GM12878 (cell line): ENCODE data around the gene SYNPO. TPM values are rescaled to one million over a fixed set of nuclear protein-coding genes. Genes with fewer than 3 reads are reported as not detected.

Experiments
- ATAC-seq: fragments of 200-7000 bp; cut with Tn5 transposase; 3 replicates; pipeline ENCODE4 v1.9.1; 2020; ENCODE audit warnings: mild to moderate bottlenecking, moderate library complexity
- BruUV-seq: library from RNA; stranded (reverse); fragments of 400-500 nt; replicated peaks from 2 replicates; lab custom pipeline; 2021; lab: Mats Ljungman, UMichigan
- CTCF ChIA-PET: fragments of 300-600 bp; sonication (Branson Sonifier 250); formaldehyde crosslinking; extraction: SDS; loops from one replicate; lab custom pipeline; 2021; ENCODE audit warnings: inconsistent platforms; lab: Yijun Ruan, JAX
- POLR2A ChIA-PET: fragments of 350-600 bp; formaldehyde crosslinking; extraction: SDS; loops from one replicate; lab custom pipeline; 2021; ENCODE audit warnings: inconsistent platforms; lab: Charles Lee
- RAD21 ChIA-PET: fragments of 300-600 bp; sonication (Branson Sonifier 250); formaldehyde crosslinking; loops from one replicate; lab custom pipeline; 2023; ENCODE audit warnings: antibody characterized with exemption; ENCODE audit not compliant: unreplicated experiment; lab: Charles Lee
- SMC1A ChIA-PET: fragments of 300-600 bp; sonication (Branson Sonifier 250); formaldehyde crosslinking; loops from one replicate; lab custom pipeline; 2023; ENCODE audit not compliant: unreplicated experiment, uncharacterized antibody; lab: Charles Lee
- DNase-seq: peaks from one replicate; pipeline ENCODE4 v3.0.0-alpha.2; 2011; ENCODE audit warnings: low read depth, low spot score
- FAIRE-seq: peaks from 3 replicates; lab custom pipeline; 2011; peaks lifted over from hg19 to GRCh38; lab: Jason Lieb, UNC
- H2AFZ ChIP-seq: 2 replicates; pipeline ENCODE4 v1.6.0; 2011; ENCODE audit warnings: low read depth, low read length, control low read depth; ENCODE audit not compliant: control insufficient read depth
- H3K27ac ChIP-seq: 2 replicates; pipeline ENCODE4 v1.5.1; 2011; ENCODE audit warnings: control low read depth; ENCODE audit not compliant: control insufficient read depth, insufficient read depth
- H3K27me3 ChIP-seq, 2 experiments: replicated peaks in 1 of 2; 2 replicates each; pipeline versions ENCODE4 v1.6.0 to v1.6.1; 2011; ENCODE audit warnings: low read length in 1 of 2; ENCODE audit not compliant: control insufficient read depth in 2 of 2, insufficient read depth in 2 of 2
- H3K36me3 ChIP-seq, 2 experiments: 2 replicates each; pipeline ENCODE4 v1.5.1; 2011; ENCODE audit warnings: low read length in 1 of 2; ENCODE audit not compliant: control insufficient read depth in 2 of 2, insufficient read depth in 2 of 2
- H3K4me1 ChIP-seq: 2 replicates; pipeline ENCODE4 v1.6.1; 2011; ENCODE audit warnings: mild to moderate bottlenecking, low read length, moderate library complexity, mixed read lengths; ENCODE audit not compliant: control insufficient read depth, insufficient read depth
- H3K4me2 ChIP-seq: 2 replicates; pipeline ENCODE4 v1.6.0; 2011; ENCODE audit warnings: control low read depth; ENCODE audit not compliant: control insufficient read depth, insufficient read depth
- H3K4me3 ChIP-seq: fragments of 200-600 bp; sonication (generic); 2 replicates; pipeline ENCODE4 v1.5.1; 2016
- H3K79me2 ChIP-seq: 2 replicates; pipeline ENCODE4 v1.6.0; 2011; ENCODE audit warnings: low read length; ENCODE audit not compliant: control insufficient read depth, insufficient read depth
- H3K9ac ChIP-seq: 2 replicates; pipeline ENCODE4 v1.8.0; 2011; ENCODE audit warnings: low read length, control low read depth, mixed read lengths; ENCODE audit not compliant: control insufficient read depth, insufficient read depth
- H3K9me3 ChIP-seq: replicated peaks from 3 replicates; pipeline ENCODE4 v1.5.1; 2011; ENCODE audit warnings: mild to moderate bottlenecking, low read length; ENCODE audit not compliant: control insufficient read depth, insufficient read depth
- H4K20me1 ChIP-seq: 2 replicates; pipeline ENCODE4 v1.6.0; 2011; ENCODE audit not compliant: control insufficient read depth, insufficient read depth
- BHLHE40 ChIP-seq, 2 experiments: fragments of 450-650 bp in 1 of 2; IDR thresholded peaks; 2 replicates each; pipeline ENCODE4 v1.6.1; 2011 to 2017; ENCODE audit warnings: low read depth in 2 of 2, borderline replicate concordance in 1 of 2, improper control_type of control experiment in 1 of 2, low read length in 1 of 2, mild to moderate bottlenecking in 1 of 2
- EED ChIP-seq: sonication (generic); IDR thresholded peaks from 2 replicates; pipeline ENCODE4 v1.6.1; 2016; ENCODE audit warnings: antibody characterized with exemption, low read depth
- HDAC2 ChIP-seq: fragments of 200-600 bp; sonication (generic); IDR thresholded peaks from 2 replicates; pipeline ENCODE4 v1.6.1; 2017
- JUNB ChIP-seq: IDR thresholded peaks from 2 replicates; pipeline ENCODE4 v1.6.1; 2016; ENCODE audit warnings: antibody characterized with exemption, mild to moderate bottlenecking
- MAX ChIP-seq: IDR thresholded peaks from 2 replicates; pipeline ENCODE4 v1.6.1; 2012; ENCODE audit warnings: low read depth, low read length, improper control_type of control experiment
- MYB ChIP-seq: fragments of 150-350 bp; IDR thresholded peaks from 2 replicates; pipeline ENCODE4 v1.6.1; 2014; ENCODE audit warnings: mild to moderate bottlenecking, low read depth, low read length, borderline replicate concordance
- NR2C2 ChIP-seq: IDR thresholded peaks from 2 replicates; pipeline ENCODE4 v1.6.1; 2011; ENCODE audit warnings: borderline replicate concordance, low read depth; ENCODE audit not compliant: control insufficient read depth, insufficient read length
- NRF1 ChIP-seq: conservative IDR thresholded peaks from 2 replicates; pipeline ENCODE4 v1.6.1; 2011; ENCODE audit warnings: mild to moderate bottlenecking, low read depth, low read length, improper control_type of control experiment
- POU2F2 ChIP-seq: IDR thresholded peaks from 3 replicates; pipeline ENCODE4 v1.6.1; 2011; ENCODE audit warnings: low read depth, mild to moderate bottlenecking, low read length, borderline replicate concordance
- REST ChIP-seq: IDR thresholded peaks from 2 replicates; pipeline ENCODE4 v1.6.1; 2012; ENCODE audit warnings: mild to moderate bottlenecking, low read depth, low read length
- RUNX3 ChIP-seq: IDR thresholded peaks from 2 replicates; pipeline ENCODE4 v1.6.1; 2012; ENCODE audit warnings: low read length, inconsistent platforms
- SMARCA5 ChIP-seq: fragments of 450-650 bp; IDR thresholded peaks from 2 replicates; pipeline ENCODE4 v1.6.1; 2017; ENCODE audit warnings: mild to moderate bottlenecking
- TARDBP ChIP-seq: IDR thresholded peaks from 2 replicates; pipeline ENCODE4 v1.6.1; 2016; ENCODE audit warnings: borderline replicate concordance
- ZNF274 ChIP-seq: IDR thresholded peaks from one replicate; pipeline ENCODE4 v1.8.0; 2011; ENCODE audit not compliant: insufficient read length, insufficient read depth
- ZNF384 ChIP-seq: IDR thresholded peaks from 2 replicates; pipeline ENCODE4 v1.6.1; 2012; ENCODE audit warnings: low read depth, mild to moderate bottlenecking, low read length, improper control_type of control experiment, borderline replicate concordance
- WGBS: methylation state at CpG from one replicate; pipeline ENCODE4 v1.1.6; 2016; ENCODE audit warnings: low lambda C conversion rate; ENCODE audit not compliant: insufficient replicate concordance, insufficient coverage; ENCODE audit errors: missing lambda C conversion rate; 5-methylcytosine and 5-hydroxymethylcytosine counted together
- in situ Hi-C: fragments of 300-500 bp; cut with MboI; formaldehyde crosslinking; loops from 9 replicates; pipeline ENCODE4 v1.14.3; 2018; ENCODE audit warnings: mixed read lengths
- intact Hi-C: fragments of 100-400 bp; cut with micrococcal nuclease; formaldehyde crosslinking; loops from one replicate; pipeline ENCODE4 v1.14.2; 2022; ENCODE audit not compliant: unreplicated experiment
- polyA plus RNA-seq, 11 experiments: library from polyadenylated mRNA; depleted of rRNA in 4 of 11; unstranded in 6 of 11; stranded (reverse) in 5 of 11; fragments of >200 nt; fragmentation: Nextera tagmentation in 4 of 11; fragmentation: Illumina TruSeq in 1 of 11; extraction: Ambion mirVana in 4 of 11; extraction: Trizol in 1 of 11; gene quantifications; 1 replicate in 1 of 11; 2 replicates in 10 of 11; pipeline versions ENCODE4 v1.2.1 to v1.2.3, GENCODE V29; 2011 to 2016; ENCODE audit warnings: inconsistent platforms in 2 of 11, missing spikeins in 2 of 11, low read depth in 1 of 11
- total RNA-seq, 4 experiments: library from RNA; depleted of rRNA in 3 of 4; stranded (reverse); fragments of >200 nt in 3 of 4; fragmentation: Illumina TruSeq in 1 of 4; extraction: Trizol in 1 of 4; gene quantifications; 2 replicates each; pipeline versions ENCODE4 v1.2.1 to v1.2.3, GENCODE V29; 2013 to 2021
- TF ChIP-seq, protein P1 (sequence below), 3 experiments: IDR thresholded peaks in 2 of 3; conservative IDR thresholded peaks in 1 of 3; 2 replicates each; pipeline ENCODE4 v1.5.1; 2011; ENCODE audit warnings: low read depth in 3 of 3, low read length in 3 of 3, mild to moderate bottlenecking in 3 of 3, control low read depth in 2 of 3, moderate library complexity in 2 of 3, inconsistent platforms in 1 of 3, mixed read lengths in 1 of 3; ENCODE audit not compliant: control insufficient read depth in 2 of 3, insufficient read depth in 1 of 3; ENCODE audit errors: extremely low read depth in 1 of 3
- TF ChIP-seq, protein P2 (sequence below): IDR thresholded peaks from 2 replicates; pipeline ENCODE4 v1.6.1; 2011; ENCODE audit warnings: low read depth, low read length, improper control_type of control experiment, borderline replicate concordance

SYNPO gene
- total and polyA plus RNA-seq, 10 of the 15 experiments (the other 5 are each of a cell fraction or from before 2014, with no cell fraction given): 0.77 to 21.0 (median 3.9) TPM

- no peak overlapping the region for H3K27ac ChIP-seq
- H2AFZ ChIP-seq: no peak overlapping the region
- TF ChIP-seq NRF1 (no peak), RUNX3 (no peak), HDAC2 (no peak), ZNF274 (no peak), EED (no peak), POU2F2 (no peak), MAX (no peak), ZNF384 (no peak), SMARCA5 (no peak), JUNB (no peak), TARDBP (no peak), REST (no peak), MYB (no peak), NR2C2 (no peak), BHLHE40 (IDR thresholded peaks at IDR 0.05; ENCODE audit: borderline replicate concordance in 1 of 2, low read depth in 2 of 2, low read length in 1 of 2) (no peak)
- TF ChIP-seq, protein P1, sequence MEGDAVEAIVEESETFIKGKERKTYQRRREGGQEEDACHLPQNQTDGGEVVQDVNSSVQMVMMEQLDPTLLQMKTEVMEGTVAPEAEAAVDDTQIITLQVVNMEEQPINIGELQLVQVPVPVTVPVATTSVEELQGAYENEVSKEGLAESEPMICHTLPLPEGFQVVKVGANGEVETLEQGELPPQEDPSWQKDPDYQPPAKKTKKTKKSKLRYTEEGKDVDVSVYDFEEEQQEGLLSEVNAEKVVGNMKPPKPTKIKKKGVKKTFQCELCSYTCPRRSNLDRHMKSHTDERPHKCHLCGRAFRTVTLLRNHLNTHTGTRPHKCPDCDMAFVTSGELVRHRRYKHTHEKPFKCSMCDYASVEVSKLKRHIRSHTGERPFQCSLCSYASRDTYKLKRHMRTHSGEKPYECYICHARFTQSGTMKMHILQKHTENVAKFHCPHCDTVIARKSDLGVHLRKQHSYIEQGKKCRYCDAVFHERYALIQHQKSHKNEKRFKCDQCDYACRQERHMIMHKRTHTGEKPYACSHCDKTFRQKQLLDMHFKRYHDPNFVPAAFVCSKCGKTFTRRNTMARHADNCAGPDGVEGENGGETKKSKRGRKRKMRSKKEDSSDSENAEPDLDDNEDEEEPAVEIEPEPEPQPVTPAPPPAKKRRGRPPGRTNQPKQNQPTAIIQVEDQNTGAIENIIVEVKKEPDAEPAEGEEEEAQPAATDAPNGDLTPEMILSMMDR (IDR thresholded peaks at IDR 0.05 in 2 of 3, conservative IDR thresholded peaks at IDR 0.05 in 1 of 3; ENCODE audit: control insufficient read depth in 2 of 3, extremely low read depth in 1 of 3, insufficient read depth in 1 of 3, low read depth in 3 of 3, low read length in 3 of 3): no peak
- TF ChIP-seq, protein P2, sequence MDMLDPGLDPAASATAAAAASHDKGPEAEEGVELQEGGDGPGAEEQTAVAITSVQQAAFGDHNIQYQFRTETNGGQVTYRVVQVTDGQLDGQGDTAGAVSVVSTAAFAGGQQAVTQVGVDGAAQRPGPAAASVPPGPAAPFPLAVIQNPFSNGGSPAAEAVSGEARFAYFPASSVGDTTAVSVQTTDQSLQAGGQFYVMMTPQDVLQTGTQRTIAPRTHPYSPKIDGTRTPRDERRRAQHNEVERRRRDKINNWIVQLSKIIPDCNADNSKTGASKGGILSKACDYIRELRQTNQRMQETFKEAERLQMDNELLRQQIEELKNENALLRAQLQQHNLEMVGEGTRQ: no peak
- no peak overlapping the region for H3K9ac ChIP-seq
- 81% methylated on average over 4 of the region's 4 CpGs for WGBS
- ChIA-PET RAD21 (interaction anchor here (1.5 kb wide), 1 partner anchor 28 kb away, joined by 4 read pairs; no protein-coding TSS in a partner anchor), SMC1A (interaction anchor here (0.7 kb wide), 1 partner anchor 147 kb away, joined by 4 read pairs; no protein-coding TSS in a partner anchor), POLR2A (interaction anchor here (0.7 kb wide), 1 partner anchor 9 kb away, joined by 3 read pairs; no protein-coding TSS in a partner anchor), CTCF (interaction anchor here (1.4 kb wide), 1 partner anchor 218 kb away, joined by 3 read pairs; no protein-coding TSS in a partner anchor)
- no peaks in the 10 kb centered on the region for H3K27me3 ChIP-seq
- DNase-seq (no peak), FAIRE-seq (no peak), ATAC-seq (no peak)
- H3K4me1 ChIP-seq: no peaks in the 10 kb centered on the region
- in situ Hi-C loops: no loop called here
- peaks cover 6 to 8% of the 10 kb centered on the region in 2 experiments for H3K36me3 ChIP-seq
- no peaks in the 10 kb centered on the region for H3K9me3 ChIP-seq
- H3K4me3 ChIP-seq: no peak overlapping the region
- H3K4me2 ChIP-seq: no peak overlapping the region
- no peaks in the 10 kb centered on the region for H3K79me2 ChIP-seq
- H4K20me1 ChIP-seq: no peaks in the 10 kb centered on the region
- no TSS peak for BruUV-seq
- intact Hi-C loops: no loop called here
These were observed 66.4 kb downstream of the SYNPO start for GRCh38 chr5:150706776-150707390.
